ENCODE data around the gene VWA1.
A peak's percentile ranks its signal among the peaks of the same experiment; 100 is the strongest.
"Not testable (repeated sequence)": the region's sequence is repeated elsewhere in the genome, so short reads cannot be mapped to it uniquely, and the experiment has no call there.

Gene VWA1

GRCh38 chr1:1437904-1438376 lies 2.5 kb downstream of the VWA1 start:
- no peak for DNase-seq

- DNase-seq = no peak
Measured at GRCh38 chr1:1438531-1439381, 3.3 kb downstream of the VWA1 start.

- no peak for DNase-seq
Measured at GRCh38 chr1:1439546-1440261, 4.2 kb downstream of the VWA1 start.

- DNase-seq = no peak
Measured at GRCh38 chr1:1440262-1441001, 4.9 kb downstream of the VWA1 start.

- DNase-seq = no peak
Measured at GRCh38 chr1:1441002-1441888, 5.8 kb downstream of the VWA1 start.

GRCh38 chr1:1442069-1442770 lies 6.7 kb downstream of the VWA1 start:
- DNase-seq = no peak

- not testable (repeated sequence) for DNase-seq
Measured at GRCh38 chr1:1446631-1447030, 11.1 kb downstream of the VWA1 start.

- DNase-seq = no peak
Measured at GRCh38 chr1:1449099-1449739, 13.7 kb downstream of the VWA1 start, which contains the start of gene ATAD3C. ATAD3C (plus strand) TSS chr1:1449689; CDS start chr1:1450684, 995 bp downstream.

- not testable (repeated sequence) for DNase-seq
Measured at GRCh38 chr1:1450616-1451015, 15.1 kb downstream of the VWA1 start.

GRCh38 chr1:1451696-1452364 lies 16.3 kb downstream of the VWA1 start:
- no peak for DNase-seq

- peak; percentile 62 for DNase-seq
Measured at GRCh38 chr1:1452365-1452739, 16.9 kb downstream of the VWA1 start.

- no peak for DNase-seq
Measured at GRCh38 chr1:1452882-1453281, 17.4 kb downstream of the VWA1 start.

- DNase-seq = not testable (repeated sequence)
Measured at GRCh38 chr1:1454286-1455056, 19.0 kb downstream of the VWA1 start.

- no peak for DNase-seq
Measured at GRCh38 chr1:1455366-1455884, 19.9 kb downstream of the VWA1 start.

GRCh38 chr1:1455934-1456333 lies 20.4 kb downstream of the VWA1 start:
- DNase-seq = not testable (repeated sequence)

GRCh38 chr1:1456683-1457255 lies 21.3 kb downstream of the VWA1 start:
- DNase-seq = not testable (repeated sequence)

GRCh38 chr1:1459156-1459555 lies 23.7 kb downstream of the VWA1 start:
- DNase-seq = not testable (repeated sequence)

- not testable (repeated sequence) for DNase-seq
Measured at GRCh38 chr1:1459711-1460110, 24.2 kb downstream of the VWA1 start.
